KBM-7 (cell line): ENCODE measurements around the gene DNHD1.

Experiments used
- DNase-seq: peaks from one replicate; pipeline ENCODE4 v3.0.0-alpha.2; 2015
- in situ Hi-C: fragments of 300-500 bp; cut with MboI; formaldehyde crosslinking; loops from 2 replicates; pipeline ENCODE4 v1.14.3; 2020; ENCODE audit warnings: low sequenced_read_pairs, low pct_unique_long_range_greater_than_20kb, mixed read lengths

The DNHD1 gene

DNA sequence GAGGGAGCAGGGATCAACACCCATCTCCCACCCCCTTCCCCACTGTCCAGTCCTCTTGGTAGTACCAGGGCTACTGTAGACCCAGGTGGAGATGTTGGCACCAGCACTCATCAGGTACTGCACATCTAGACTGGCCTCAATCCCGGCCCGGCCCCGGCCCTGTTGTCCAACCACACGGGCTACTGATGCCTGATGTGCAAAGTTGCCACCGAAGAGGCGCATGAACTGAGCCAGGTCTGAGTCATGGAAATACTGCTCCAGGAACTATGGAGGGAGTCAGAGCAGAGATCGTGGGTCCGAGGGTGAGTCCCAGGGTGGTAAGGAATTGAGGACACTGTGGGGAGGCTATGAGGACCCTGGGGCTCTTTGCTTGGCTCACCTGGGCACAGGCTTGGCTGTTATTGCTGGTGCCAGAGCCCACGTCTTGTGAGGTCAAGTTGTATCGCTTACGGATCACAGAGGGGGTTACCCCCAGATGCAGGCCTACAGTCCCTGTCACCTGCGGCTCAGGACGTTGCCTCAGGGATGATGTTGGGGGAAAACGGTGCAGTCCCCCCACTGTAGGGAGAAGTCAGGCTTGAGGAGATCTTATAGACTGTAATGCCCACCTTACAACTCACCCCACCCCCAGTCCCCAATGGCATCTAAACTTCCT lies 119.6 kb downstream of the DNHD1 start:
- in situ Hi-C loops: no loop called here
- DNase-seq: no peak

DNA sequence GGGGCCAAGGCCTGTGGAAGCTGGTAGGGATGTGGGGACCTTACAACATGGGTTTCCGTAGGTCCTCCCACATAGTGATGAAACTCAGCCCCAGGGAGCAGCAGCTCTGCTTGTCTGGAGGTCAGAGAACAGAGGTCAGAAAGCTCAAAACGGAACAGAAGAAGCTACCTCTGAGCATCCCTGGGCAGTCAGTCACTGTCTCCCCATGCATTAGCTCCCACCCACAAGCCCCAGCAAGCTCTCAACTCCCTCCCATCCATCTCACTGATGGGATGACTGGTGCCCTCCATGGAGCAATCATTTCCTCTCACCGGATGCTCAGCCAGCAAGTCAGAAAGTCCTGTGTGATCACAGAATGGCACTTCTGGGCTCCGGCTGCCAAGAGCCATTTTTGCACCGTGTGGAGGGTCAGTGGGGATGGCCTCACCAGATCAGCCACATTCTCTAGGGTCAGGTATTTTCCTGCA lies 120.3 kb downstream of the DNHD1 start:
- no peak for DNase-seq

DNA sequence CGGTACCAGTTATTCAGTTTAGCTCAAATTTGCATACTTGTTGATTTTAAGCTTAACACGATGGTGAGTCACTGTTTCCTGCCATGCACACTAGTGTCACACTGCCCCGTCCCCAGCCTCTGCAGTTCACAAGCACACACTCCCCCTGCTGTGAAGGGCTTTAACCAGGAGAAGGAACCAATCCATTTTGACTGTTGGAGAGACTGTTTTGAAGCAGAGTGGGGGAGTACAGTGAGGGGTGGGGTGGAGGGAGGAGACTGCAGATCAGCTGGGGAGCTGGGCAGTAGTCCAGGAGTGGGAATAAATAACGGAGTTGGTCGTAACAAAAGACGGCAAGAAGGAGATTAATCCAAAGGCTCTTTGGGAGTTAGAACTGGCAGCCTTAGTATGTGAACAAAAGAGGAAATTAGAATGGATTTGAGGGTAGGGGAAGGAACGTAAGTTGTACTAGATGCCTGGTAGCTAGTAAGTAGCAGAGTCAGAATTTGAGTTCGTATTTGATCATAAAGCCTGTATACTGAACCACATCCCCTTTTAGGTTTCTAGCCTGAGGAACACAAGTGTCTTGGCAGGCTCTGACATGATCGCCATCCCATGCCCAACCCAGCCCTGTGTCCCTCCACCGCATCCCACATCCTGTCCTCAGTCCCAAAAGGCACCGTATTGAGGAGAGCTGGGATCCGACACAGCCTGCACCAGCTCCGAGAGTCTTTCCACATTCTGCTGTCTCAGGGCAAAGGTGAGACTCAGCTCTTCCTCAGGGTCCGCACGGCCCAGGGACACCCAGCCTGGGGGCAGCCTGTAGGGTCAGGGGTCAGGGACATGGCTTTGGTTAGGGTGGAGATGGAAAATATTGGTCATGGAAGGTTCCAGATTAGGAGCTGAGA lies 121.3 kb downstream of the DNHD1 start:
- peak; percentile 90 for DNase-seq
- in situ Hi-C loops: no loop called here

More for the DNA sequence above, 120.3 kb downstream of the DNHD1 start:
- in situ Hi-C loops: no loop called here

DNA sequence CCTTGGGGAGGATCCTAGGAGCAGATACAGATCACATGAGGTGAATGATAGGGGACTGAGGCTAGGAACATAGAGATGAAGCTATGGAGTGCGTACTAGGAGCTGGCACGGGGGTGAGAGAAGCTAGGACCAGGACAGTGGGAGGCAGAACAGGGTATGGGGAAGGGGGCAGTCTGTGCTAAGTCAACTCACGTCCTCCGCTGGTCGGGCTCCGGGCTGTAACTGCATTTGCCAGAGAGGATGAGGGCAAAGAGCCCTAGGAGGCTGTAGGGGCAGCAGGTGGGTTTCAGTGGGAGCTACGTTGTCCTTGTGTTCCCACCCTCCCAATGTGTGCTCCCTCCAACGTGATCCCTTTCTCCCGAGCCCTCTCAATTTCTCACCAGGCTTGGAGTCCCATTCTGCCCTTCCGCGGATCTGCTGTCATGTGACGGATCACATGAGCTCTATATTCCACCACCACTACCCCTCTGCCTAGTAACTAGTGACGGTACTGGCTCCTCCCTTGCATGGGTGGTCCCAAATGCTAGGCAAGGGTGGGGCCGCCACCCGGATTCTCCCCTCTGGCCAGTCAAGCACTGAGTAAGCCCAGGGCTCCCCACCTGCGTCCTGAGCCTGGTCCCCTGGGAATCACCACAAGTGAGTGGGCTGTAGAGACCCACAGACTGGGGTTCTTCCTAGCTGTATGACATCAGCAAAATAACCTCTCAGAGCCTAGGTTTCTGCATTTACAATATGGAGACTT lies 122.1 kb downstream of the DNHD1 start, which contains the start of gene TPP1:
TPP1 (minus strand) TSS at position 419 of the 742 bp plus-strand sequence; CDS start at position 397, 22 bp downstream.
- in situ Hi-C loops: no loop called here
- DNase-seq: peak; percentile 94

DNA sequence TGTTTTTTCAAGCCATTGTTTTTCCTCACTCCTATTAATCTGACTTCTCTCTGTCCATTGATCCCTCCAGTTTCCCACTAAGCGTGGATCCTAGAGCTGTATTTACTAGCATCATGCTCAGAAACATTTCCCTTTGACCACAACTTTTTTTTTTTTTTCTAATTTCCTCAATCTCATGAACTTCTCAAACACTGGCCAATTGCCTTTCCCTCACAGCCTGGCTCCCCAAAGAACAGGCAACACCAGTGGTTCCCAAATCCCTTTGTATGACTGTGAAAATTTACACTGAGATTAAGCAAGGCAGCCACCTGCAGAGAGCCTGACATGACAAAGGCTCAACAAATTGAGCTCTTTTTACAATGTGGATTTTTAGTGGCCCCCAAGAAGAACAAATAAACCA lies 123.6 kb downstream of the DNHD1 start:
- no peak for DNase-seq
- in situ Hi-C loops: no loop called here
